NCI-H1694 (cell line): ENCODE data around the gene FGF7.
"Not testable (repeated sequence)": the region's sequence is repeated elsewhere in the genome, so short reads cannot be mapped to it uniquely, and the experiment has no call there.

Source experiments
- DNase-seq: peaks from one replicate; lab custom pipeline; 2025; lab: John Stamatoyannopoulos, UW

FGF7 gene

DNA sequence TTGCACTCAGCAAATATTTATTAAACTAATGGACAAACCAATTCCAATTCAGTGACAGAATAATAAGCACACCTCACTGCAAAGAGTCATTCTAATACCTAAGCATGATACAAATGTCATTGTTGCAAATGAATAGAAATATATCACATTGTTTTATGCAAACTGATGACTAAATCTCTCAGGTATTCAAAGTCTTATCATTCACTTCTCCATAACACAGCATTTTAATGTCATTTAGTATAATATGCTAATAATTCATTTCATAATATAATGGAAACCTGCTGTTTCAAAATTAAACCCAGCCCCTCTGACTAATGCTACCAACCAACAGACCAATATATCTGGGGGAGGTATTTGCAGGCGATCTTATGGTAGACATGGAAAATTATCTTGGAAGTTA, 71.8 kb downstream of the FGF7 start:
- DNase-seq, result no peak

- DNase-seq, result no peak
Measured at GRCh38 chr15:49495993-49496753, 73.1 kb downstream of the FGF7 start.

GRCh38 chr15:49501586-49501985, 78.5 kb downstream of the FGF7 start:
- DNase-seq, result no peak

GRCh38 chr15:49506341-49506740, 83.3 kb downstream of the FGF7 start:
- DNase-seq, result no peak

DNA sequence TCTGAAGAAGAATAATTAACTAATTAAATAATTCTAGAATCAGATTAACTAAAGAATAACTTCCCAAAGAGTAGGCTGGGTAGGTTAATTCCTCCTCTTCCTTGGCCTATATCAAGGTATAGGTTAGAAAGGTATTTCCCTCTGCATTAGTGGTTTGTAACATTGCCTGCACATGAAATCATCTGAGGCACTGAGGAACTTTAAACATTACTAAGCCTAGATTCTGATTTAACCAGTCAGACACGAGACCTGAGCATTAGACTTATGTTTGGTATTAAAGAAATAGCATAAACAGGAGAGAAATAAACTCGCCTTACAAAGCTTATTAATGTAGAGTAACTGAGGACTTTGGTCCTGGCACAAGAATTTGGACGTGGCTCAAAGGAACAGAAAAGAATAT, 84.2 kb downstream of the FGF7 start:
- DNase-seq, result no peak

GRCh38 chr15:49512739-49513138, 89.7 kb downstream of the FGF7 start:
- not testable (repeated sequence) for DNase-seq

- DNase-seq, result no peak
Measured at GRCh38 chr15:49521802-49522201, 98.8 kb downstream of the FGF7 start.

DNA sequence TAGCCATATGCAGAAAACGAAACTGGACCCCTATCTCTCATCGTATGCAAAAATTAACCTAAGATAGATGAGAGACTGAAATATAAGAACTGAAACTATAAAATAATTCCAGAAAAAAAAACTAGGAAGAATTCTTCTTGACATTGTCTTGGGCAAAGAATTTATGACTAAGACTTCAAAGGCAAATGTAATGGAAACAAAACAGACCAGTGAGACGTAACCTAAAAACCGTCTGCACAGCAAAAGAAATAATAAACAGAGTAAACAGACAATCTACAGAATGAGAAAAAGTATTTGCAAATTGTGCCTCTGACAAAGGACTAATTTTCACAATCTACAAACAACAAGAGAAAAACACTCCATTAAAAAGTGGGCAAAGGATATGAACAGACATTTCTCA, 105.2 kb downstream of the FGF7 start:
- DNase-seq, result no peak

- DNase-seq, result no peak
Measured at GRCh38 chr15:49530092-49530491, 107.0 kb downstream of the FGF7 start.
